ENCODE measurements around the gene MPP1.

The MPP1 gene

DNA sequence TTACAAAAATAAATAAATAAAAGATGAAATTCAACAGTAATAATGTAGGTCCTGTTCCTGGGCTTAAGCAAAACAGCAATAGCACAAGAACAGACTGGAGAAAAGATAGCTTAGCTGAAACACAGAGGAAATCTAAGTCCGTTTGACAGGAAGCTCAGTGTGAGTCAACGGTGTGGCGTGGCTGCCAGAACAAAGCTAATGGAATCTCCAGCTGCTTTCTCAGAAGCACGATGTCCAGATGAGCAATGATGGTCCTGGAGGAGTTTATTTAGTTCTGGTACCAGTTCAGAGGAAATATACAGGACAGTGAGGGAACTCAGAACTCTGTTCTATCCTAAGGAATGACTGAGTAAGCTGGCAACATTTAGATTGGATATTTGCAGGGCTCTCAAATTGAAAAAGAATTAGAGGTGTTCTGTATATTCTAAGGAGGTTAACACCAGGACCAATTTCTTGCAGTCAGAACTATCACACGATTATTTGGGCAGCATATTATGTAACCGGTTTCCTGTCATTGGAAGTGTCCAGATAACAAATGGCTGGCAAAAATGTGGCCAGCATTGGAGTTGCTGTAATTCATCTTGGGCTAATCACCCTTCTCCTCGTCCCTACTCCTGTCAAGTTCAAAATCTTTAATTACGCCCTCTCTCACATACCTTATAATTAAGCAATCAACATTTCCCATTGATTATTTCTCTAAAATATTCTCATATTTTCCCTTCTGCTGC lies 67.1 kb downstream of the MPP1 start:
- peak; percentile 84 to 90 for DNase-seq (ENCODE audit: low read depth in 2 of 2)
- H3K4me3 ChIP-seq (replicated peaks in 1 of 2; ENCODE audit: low read depth in 2 of 2, low read length in 2 of 2), result no peak overlapping the region
- TF ChIP-seq, protein P1, sequence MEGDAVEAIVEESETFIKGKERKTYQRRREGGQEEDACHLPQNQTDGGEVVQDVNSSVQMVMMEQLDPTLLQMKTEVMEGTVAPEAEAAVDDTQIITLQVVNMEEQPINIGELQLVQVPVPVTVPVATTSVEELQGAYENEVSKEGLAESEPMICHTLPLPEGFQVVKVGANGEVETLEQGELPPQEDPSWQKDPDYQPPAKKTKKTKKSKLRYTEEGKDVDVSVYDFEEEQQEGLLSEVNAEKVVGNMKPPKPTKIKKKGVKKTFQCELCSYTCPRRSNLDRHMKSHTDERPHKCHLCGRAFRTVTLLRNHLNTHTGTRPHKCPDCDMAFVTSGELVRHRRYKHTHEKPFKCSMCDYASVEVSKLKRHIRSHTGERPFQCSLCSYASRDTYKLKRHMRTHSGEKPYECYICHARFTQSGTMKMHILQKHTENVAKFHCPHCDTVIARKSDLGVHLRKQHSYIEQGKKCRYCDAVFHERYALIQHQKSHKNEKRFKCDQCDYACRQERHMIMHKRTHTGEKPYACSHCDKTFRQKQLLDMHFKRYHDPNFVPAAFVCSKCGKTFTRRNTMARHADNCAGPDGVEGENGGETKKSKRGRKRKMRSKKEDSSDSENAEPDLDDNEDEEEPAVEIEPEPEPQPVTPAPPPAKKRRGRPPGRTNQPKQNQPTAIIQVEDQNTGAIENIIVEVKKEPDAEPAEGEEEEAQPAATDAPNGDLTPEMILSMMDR (IDR thresholded peaks at IDR 0.05; ENCODE audit: low read depth, low read length), result no peak

- H3K4me3 ChIP-seq (replicated peaks in 1 of 2; ENCODE audit: low read depth in 2 of 2, low read length in 2 of 2), result no peak overlapping the region
- no peak for DNase-seq (ENCODE audit: low read depth in 2 of 2)
- TF ChIP-seq, protein P1 (IDR thresholded peaks at IDR 0.05; ENCODE audit: low read depth, low read length), result no peak
Measured at GRCh38 chrX:154737136-154737535, 68.1 kb downstream of the MPP1 start.

- TF ChIP-seq, protein P1 (IDR thresholded peaks at IDR 0.05; ENCODE audit: low read depth, low read length), result no peak
- DNase-seq (ENCODE audit: low read depth in 2 of 2), result peak; percentile 94 to 96
- no peak overlapping the region for H3K4me3 ChIP-seq (replicated peaks in 1 of 2; ENCODE audit: low read depth in 2 of 2, low read length in 2 of 2)
Measured at GRCh38 chrX:154735695-154736393, 69.4 kb downstream of the MPP1 start.

- no peak overlapping the region for H3K4me3 ChIP-seq (replicated peaks in 1 of 2; ENCODE audit: low read depth in 2 of 2, low read length in 2 of 2)
- TF ChIP-seq, protein P1 (IDR thresholded peaks at IDR 0.05; ENCODE audit: low read depth, low read length), result no peak
- peak; percentile 81 to 91 for DNase-seq (ENCODE audit: low read depth in 2 of 2)
Measured at GRCh38 chrX:154734061-154734781, 71.1 kb downstream of the MPP1 start.

DNA sequence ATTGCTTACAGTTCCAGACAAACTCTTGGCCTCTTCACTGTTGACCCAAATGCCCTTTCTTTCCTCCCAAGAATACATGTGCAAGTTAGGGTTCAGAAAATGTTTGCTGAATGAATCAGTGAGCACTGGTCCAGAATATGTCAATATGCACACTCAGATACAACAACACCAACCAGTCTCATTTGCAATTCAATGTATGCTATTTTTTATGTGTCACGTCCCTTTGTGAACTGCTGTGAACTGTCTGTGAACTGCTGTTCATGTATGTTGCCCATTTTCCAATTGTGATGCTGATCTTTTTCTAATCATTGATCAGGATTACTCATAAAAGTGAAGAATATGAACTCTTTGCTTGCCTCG lies 72.2 kb downstream of the MPP1 start:
- TF ChIP-seq, protein P1 (IDR thresholded peaks at IDR 0.05; ENCODE audit: low read depth, low read length), result no peak
- H3K4me3 ChIP-seq (replicated peaks in 1 of 2; ENCODE audit: low read depth in 2 of 2, low read length in 2 of 2), result no peak overlapping the region
- peak; percentile 26 to 73 for DNase-seq (ENCODE audit: low read depth in 2 of 2)

DNA sequence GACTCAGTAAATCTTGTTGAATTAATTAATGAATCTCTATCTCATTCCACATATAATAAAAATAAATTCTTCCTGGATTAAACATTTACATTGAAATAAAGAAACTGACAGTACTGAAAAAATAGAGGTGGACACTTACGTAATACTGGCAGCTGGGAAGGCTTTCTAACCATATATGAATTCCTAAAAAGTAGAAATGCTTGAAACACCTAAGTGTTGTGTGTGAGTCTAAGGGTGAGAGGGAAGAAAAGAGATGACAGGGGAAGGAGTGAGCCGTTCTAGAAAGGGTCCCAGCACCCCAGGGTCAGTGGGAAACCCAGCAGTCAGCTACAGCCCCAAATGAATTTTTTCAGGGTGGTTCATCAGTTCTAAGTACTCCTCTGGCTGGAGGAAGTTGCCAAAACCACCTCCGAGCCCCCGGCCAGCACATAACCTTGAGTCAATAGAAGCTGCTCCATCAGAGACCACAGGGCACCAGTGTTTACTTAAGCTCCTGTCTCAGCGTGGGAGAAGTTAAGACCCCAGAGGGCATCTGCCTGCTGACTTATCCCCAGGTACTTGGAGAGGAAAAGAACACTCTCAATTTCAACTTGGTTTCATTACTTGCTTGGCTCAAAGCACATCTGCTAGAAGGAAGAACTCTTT lies 72.7 kb downstream of the MPP1 start:
- H3K4me3 ChIP-seq (replicated peaks in 1 of 2; ENCODE audit: low read depth in 2 of 2, low read length in 2 of 2), result no peak overlapping the region
- peak in 1 of 2 donors; percentile 81 for DNase-seq (ENCODE audit: low read depth in 2 of 2)
- TF ChIP-seq, protein P1 (IDR thresholded peaks at IDR 0.05; ENCODE audit: low read depth, low read length), result no peak

Data from cardiac fibroblast (primary cell).